Vagina (tissue), 2 donors: ENCODE measurements around the gene NME9. TPM values are rescaled to one million over a fixed set of nuclear protein-coding genes. Genes with fewer than 3 reads are reported as not detected.

Source experiments
- DNase-seq, 2 donors: peaks; one replicate each; pipeline ENCODE4 v3.0.0-alpha.2; 2017; ENCODE audit errors: extremely low spot score in 2 of 2
- H3K27ac ChIP-seq: fragments of 200-600 bp; sonication (generic); one replicate; pipeline ENCODE4 v1.5.1; 2019
- H3K27me3 ChIP-seq: fragments of 200-600 bp; sonication (generic); one replicate; pipeline ENCODE4 v1.5.1; 2019
- H3K36me3 ChIP-seq, 2 donors: fragments of 200-600 bp; sonication (generic); one replicate each; pipeline ENCODE4 v1.5.1; 2017 to 2019
- H3K4me1 ChIP-seq: fragments of 200-600 bp; sonication (generic); one replicate; pipeline ENCODE4 v1.5.1; 2019
- H3K4me3 ChIP-seq, 2 donors: fragments of 200-600 bp; sonication (generic); 1 replicate in 1 of 2; 2 replicates in 1 of 2; pipeline ENCODE4 v1.5.1; 2016 to 2019
- H3K9me3 ChIP-seq: fragments of 200-600 bp; sonication (generic); one replicate; pipeline ENCODE4 v1.5.1; 2019
- CTCF ChIP-seq, 3 experiments: fragments of 450-650 bp in 2 of 3; fragments of 200-600 bp in 1 of 3; sonication (generic) in 1 of 3; IDR thresholded peaks; one replicate each; pipeline ENCODE4 v1.5.1; 2017 to 2019; ENCODE audit warnings: antibody characterized with exemption in 3 of 3, mild to moderate bottlenecking in 2 of 3, moderate library complexity in 2 of 3
- POLR2A ChIP-seq, 2 donors: fragments of 450-650 bp; IDR thresholded peaks; one replicate each; pipeline ENCODE4 v1.6.1; 2017; ENCODE audit warnings: antibody characterized with exemption in 2 of 2, mild to moderate bottlenecking in 2 of 2, moderate library complexity in 2 of 2
- POLR2AphosphoS5 ChIP-seq, 2 donors: sonication (generic); formaldehyde crosslinking; IDR thresholded peaks; one replicate each; pipeline ENCODE4 v1.9.0; 2017; ENCODE audit warnings: antibody characterized with exemption in 2 of 2, mild to moderate bottlenecking in 2 of 2, low read depth in 1 of 2; ENCODE audit not compliant: insufficient read depth in 1 of 2
- intact Hi-C: fragments of 100-400 bp; cut with DNase I; formaldehyde crosslinking; loops from one replicate; pipeline ENCODE4 v1.15.1; 2023
- total RNA-seq: library from RNA; depleted of rRNA; stranded (reverse); fragments of >200 nt; gene quantifications from one replicate; pipeline ENCODE4 v1.2.3, GENCODE V29; 2016

NME9 gene
- total RNA-seq, 1 donor from 2014 or later: not detected

GRCh38 chr3:138289701-138290100, 40.0 kb downstream of the NME9 start:
- Histone ChIP-seq H3K9me3 (no peaks in the 10 kb centered on the region), H3K27me3 (no peaks in the 10 kb centered on the region), H3K36me3 (peaks cover 0 to 70% of the 10 kb centered on the region in 2 donors), H3K4me3 (no peak overlapping the region), H3K27ac (no peak overlapping the region), H3K4me1 (no peaks in the 10 kb centered on the region)
- DNase-seq: no peak
- TF ChIP-seq CTCF (IDR thresholded peaks at IDR 0.05) (no peak), POLR2AphosphoS5 (IDR thresholded peaks at IDR 0.05; ENCODE audit: insufficient read depth in 1 of 2, low read depth in 1 of 2) (no peak), POLR2A (IDR thresholded peaks at IDR 0.05) (no peak)
- intact Hi-C loops: no loop called here

DNA sequence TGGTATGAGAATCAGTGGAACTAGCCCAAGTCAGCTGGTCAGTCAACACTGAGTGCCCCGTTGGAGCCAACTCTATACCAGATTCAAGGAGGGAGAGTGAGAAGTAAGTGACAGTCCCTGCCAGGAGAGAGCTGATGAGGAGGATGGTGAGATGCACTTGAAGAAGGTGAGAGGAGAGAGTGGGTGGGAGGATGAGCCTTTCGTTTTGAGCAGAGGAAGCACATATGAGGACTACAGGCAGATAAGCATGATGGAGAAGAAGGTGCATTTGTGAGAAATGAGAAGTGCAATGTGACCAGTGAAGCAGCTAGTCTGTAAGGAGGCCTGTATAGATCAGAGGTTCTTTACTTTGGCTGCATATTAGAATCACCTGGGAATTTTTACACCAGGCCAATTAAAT, 40.4 kb downstream of the NME9 start:
- intact Hi-C loops: no loop called here
- DNase-seq: no peak

DNA sequence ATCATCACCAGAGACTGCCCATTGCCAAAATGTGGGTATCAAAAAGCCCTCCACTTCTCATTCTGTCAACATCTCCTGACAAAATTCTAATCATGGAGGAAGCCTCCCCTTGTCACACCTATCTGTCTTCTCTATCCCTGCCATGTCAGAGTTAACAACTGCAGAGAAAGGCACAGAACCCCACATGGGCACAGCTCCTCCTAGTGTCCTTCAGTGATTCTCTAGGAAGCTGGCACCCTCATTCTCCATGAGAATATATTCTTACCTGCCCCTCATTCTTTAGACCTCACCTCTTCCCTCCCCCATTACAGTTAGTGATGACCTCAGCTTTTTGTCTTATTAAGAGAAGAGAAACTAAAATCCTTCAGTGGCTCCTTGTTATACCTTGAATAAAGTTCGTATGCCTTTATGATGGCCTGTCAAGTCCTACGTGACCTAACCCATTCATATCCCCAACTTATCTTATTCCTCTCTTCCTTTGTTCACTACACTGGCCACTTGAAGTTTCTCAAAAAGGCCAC, 44.6 kb downstream of the NME9 start:
- intact Hi-C loops: no loop called here
- Histone ChIP-seq H3K36me3 (peaks cover 0 to 55% of the 10 kb centered on the region in 2 donors), H3K9me3 (no peaks in the 10 kb centered on the region)

More for the DNA sequence above, 40.4 kb downstream of the NME9 start:
- Histone ChIP-seq H3K9me3 (no peaks in the 10 kb centered on the region), H3K27ac (no peak overlapping the region), H3K36me3 (peaks cover 0 to 73% of the 10 kb centered on the region in 2 donors), H3K27me3 (no peaks in the 10 kb centered on the region), H3K4me1 (no peaks in the 10 kb centered on the region), H3K4me3 (no peak overlapping the region)
- TF ChIP-seq CTCF (IDR thresholded peaks at IDR 0.05) (no peak), POLR2AphosphoS5 (IDR thresholded peaks at IDR 0.05; ENCODE audit: insufficient read depth in 1 of 2, low read depth in 1 of 2) (no peak), POLR2A (IDR thresholded peaks at IDR 0.05) (no peak)

GRCh38 chr3:138284079-138284478, 45.6 kb downstream of the NME9 start:
- Histone ChIP-seq H3K9me3 (no peaks in the 10 kb centered on the region), H3K27ac (no peak overlapping the region), H3K4me1 (no peaks in the 10 kb centered on the region), H3K36me3 (peaks cover 0 to 50% of the 10 kb centered on the region in 2 donors), H3K4me3 (no peak overlapping the region), H3K27me3 (no peaks in the 10 kb centered on the region)
- DNase-seq: no peak
- intact Hi-C loops: no loop called here
- TF ChIP-seq POLR2AphosphoS5 (IDR thresholded peaks at IDR 0.05; ENCODE audit: insufficient read depth in 1 of 2, low read depth in 1 of 2) (no peak), POLR2A (IDR thresholded peaks at IDR 0.05) (no peak), CTCF (IDR thresholded peaks at IDR 0.05) (no peak)

More for the DNA sequence above, 44.6 kb downstream of the NME9 start:
- no peak for DNase-seq
- Histone ChIP-seq H3K27me3 (no peaks in the 10 kb centered on the region), H3K4me3 (no peak overlapping the region), H3K4me1 (no peaks in the 10 kb centered on the region), H3K27ac (no peak overlapping the region)
- TF ChIP-seq CTCF (IDR thresholded peaks at IDR 0.05) (no peak), POLR2A (IDR thresholded peaks at IDR 0.05) (no peak), POLR2AphosphoS5 (IDR thresholded peaks at IDR 0.05; ENCODE audit: insufficient read depth in 1 of 2, low read depth in 1 of 2) (no peak)

GRCh38 chr3:138282836-138283235, 46.8 kb downstream of the NME9 start:
- TF ChIP-seq POLR2A (IDR thresholded peaks at IDR 0.05) (no peak), POLR2AphosphoS5 (IDR thresholded peaks at IDR 0.05; ENCODE audit: insufficient read depth in 1 of 2, low read depth in 1 of 2) (no peak)
- DNase-seq: no peak
- Histone ChIP-seq H3K36me3 (peaks cover 0 to 40% of the 10 kb centered on the region in 2 donors), H3K27me3 (no peaks in the 10 kb centered on the region), H3K27ac (no peak overlapping the region), H3K9me3 (no peaks in the 10 kb centered on the region), H3K4me1 (no peaks in the 10 kb centered on the region), H3K4me3 (no peak overlapping the region)
- intact Hi-C loops: no loop called here
